ENCODE results near the gene ACER3.

DNA sequence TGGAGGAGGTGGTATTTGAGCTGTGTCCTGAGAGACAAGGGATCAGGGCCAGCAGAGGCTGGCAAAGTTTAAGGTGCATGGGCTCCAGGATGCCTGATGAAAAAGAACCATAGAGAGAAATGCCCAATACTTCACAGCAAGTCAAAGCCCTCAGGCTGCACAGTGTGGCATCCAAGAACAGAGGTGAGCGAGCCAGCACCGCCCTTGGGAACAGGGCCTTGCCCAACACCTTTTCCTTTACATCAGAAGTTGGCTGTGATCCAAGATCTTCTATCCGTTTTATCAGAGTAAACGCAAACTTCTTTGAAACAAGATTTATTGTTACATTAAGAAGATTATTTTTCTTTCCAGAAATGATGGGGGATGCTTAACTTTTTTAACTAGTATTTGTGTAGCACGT lies 174.9 kb downstream of the ACER3 start:
- TF ChIP-seq, protein P1, sequence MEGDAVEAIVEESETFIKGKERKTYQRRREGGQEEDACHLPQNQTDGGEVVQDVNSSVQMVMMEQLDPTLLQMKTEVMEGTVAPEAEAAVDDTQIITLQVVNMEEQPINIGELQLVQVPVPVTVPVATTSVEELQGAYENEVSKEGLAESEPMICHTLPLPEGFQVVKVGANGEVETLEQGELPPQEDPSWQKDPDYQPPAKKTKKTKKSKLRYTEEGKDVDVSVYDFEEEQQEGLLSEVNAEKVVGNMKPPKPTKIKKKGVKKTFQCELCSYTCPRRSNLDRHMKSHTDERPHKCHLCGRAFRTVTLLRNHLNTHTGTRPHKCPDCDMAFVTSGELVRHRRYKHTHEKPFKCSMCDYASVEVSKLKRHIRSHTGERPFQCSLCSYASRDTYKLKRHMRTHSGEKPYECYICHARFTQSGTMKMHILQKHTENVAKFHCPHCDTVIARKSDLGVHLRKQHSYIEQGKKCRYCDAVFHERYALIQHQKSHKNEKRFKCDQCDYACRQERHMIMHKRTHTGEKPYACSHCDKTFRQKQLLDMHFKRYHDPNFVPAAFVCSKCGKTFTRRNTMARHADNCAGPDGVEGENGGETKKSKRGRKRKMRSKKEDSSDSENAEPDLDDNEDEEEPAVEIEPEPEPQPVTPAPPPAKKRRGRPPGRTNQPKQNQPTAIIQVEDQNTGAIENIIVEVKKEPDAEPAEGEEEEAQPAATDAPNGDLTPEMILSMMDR (conservative IDR thresholded peaks at IDR 0.05; ENCODE audit: low read depth, low read length), result no peak
- TF ChIP-seq POLR2A (IDR thresholded peaks at IDR 0.05; ENCODE audit: low read depth, low read length) (no peak), RCOR1 (IDR thresholded peaks at IDR 0.05; ENCODE audit: insufficient replicate concordance, low read length) (no peak), SMC3 (IDR thresholded peaks at IDR 0.05; ENCODE audit: low read depth, low read length) (no peak), RFX5 (IDR thresholded peaks at IDR 0.05; ENCODE audit: low read depth, low read length) (no peak), RAD21 (IDR thresholded peaks at IDR 0.05; ENCODE audit: low read length) (no peak), MAFK (IDR thresholded peaks at IDR 0.05; ENCODE audit: low read depth, low read length) (no peak), CHD1 (IDR thresholded peaks at IDR 0.05; ENCODE audit: low read depth, low read length) (no peak), CEBPB (IDR thresholded peaks at IDR 0.05; ENCODE audit: low read depth, low read length) (no peak), BHLHE40 (IDR thresholded peaks at IDR 0.05; ENCODE audit: low read depth, low read length) (no peak), MXI1 (IDR thresholded peaks at IDR 0.05; ENCODE audit: borderline replicate concordance, low read depth, low read length) (no peak), NFE2L2 (IDR thresholded peaks at IDR 0.05; ENCODE audit: low read depth, low read length) (no peak)
- TF ChIP-seq, protein P2, sequence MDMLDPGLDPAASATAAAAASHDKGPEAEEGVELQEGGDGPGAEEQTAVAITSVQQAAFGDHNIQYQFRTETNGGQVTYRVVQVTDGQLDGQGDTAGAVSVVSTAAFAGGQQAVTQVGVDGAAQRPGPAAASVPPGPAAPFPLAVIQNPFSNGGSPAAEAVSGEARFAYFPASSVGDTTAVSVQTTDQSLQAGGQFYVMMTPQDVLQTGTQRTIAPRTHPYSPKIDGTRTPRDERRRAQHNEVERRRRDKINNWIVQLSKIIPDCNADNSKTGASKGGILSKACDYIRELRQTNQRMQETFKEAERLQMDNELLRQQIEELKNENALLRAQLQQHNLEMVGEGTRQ (IDR thresholded peaks at IDR 0.05; ENCODE audit: low read depth, low read length), result no peak
